HepG2 (cell line): ENCODE measurements around the gene CGREF1. TPM values are rescaled to one million over a fixed set of nuclear protein-coding genes. Genes with fewer than 3 reads are reported as not detected.

Experiments used
- ATAC-seq: fragments of 200-7000 bp; cut with Tn5 transposase; 3 replicates; pipeline ENCODE4 v1.9.1; 2020; ENCODE audit warnings: mild to moderate bottlenecking, moderate library complexity
- BruUV-seq: library from RNA; stranded (reverse); fragments of 400-500 nt; replicated peaks from 2 replicates; lab custom pipeline; 2021; lab: Mats Ljungman, UMichigan
- CTCF ChIA-PET: fragments of 300-600 bp; formaldehyde crosslinking; extraction: SDS; loops from one replicate; lab custom pipeline; 2021; ENCODE audit warnings: low total read pairs, inconsistent platforms, low intra/inter-chr PET ratio; lab: Yijun Ruan, JAX
- POLR2A ChIA-PET: fragments of 350-600 bp; sonication (Branson Sonifier 250); formaldehyde crosslinking; loops from one replicate; lab custom pipeline; 2020; ENCODE audit warnings: antibody characterized with exemption, inconsistent platforms; lab: Yijun Ruan, JAX
- DNase-seq: peaks from one replicate; pipeline ENCODE4 v3.0.0-alpha.2; 2015; ENCODE audit warnings: low spot score
- FAIRE-seq: peaks from 3 replicates; lab custom pipeline; 2011; peaks lifted over from hg19 to GRCh38; lab: Jason Lieb, UNC
- H2AFZ ChIP-seq: one replicate; pipeline ENCODE4 v1.6.1; 2011; ENCODE audit warnings: low read length, inconsistent platforms
- H3K27ac ChIP-seq: fragments of 300-600 bp; 3 replicates; pipeline ENCODE4 v1.8.0; 2011; ENCODE audit warnings: mixed run types, mild to moderate bottlenecking, mixed read lengths, low read length, inconsistent platforms; ENCODE audit not compliant: insufficient read depth; ENCODE audit errors: extremely low read length
- H3K27me3 ChIP-seq, 2 experiments: fragments of 200-600 bp in 1 of 2; 2 replicates in 1 of 2; 3 replicates in 1 of 2; pipeline versions ENCODE4 v1.6.0 to v1.8.0; 2011; ENCODE audit warnings: low read length in 2 of 2, mild to moderate bottlenecking in 2 of 2, moderate library complexity in 2 of 2, inconsistent platforms in 1 of 2; ENCODE audit not compliant: insufficient read depth in 2 of 2, control insufficient read depth in 1 of 2
- H3K36me3 ChIP-seq, 2 experiments: fragments of 200-600 bp in 1 of 2; replicated peaks in 1 of 2; 2 replicates in 1 of 2; 3 replicates in 1 of 2; pipeline versions ENCODE4 v1.5.1 to v1.8.0; 2011; ENCODE audit warnings: low read length in 2 of 2, inconsistent platforms in 1 of 2; ENCODE audit not compliant: insufficient read depth in 2 of 2, control insufficient read depth in 1 of 2
- H3K4me1 ChIP-seq: 2 replicates; pipeline ENCODE4 v1.5.1; 2012; ENCODE audit warnings: low read length, inconsistent platforms; ENCODE audit not compliant: insufficient read depth
- H3K4me2 ChIP-seq: 2 replicates; pipeline ENCODE4 v1.6.0; 2011; ENCODE audit warnings: low read depth, low read length, inconsistent platforms
- H3K4me3 ChIP-seq, 3 experiments: fragments of 200-600 bp in 1 of 3; sonication (generic), shearing (Covaris generic) in 1 of 3; replicated peaks in 1 of 3; 2 replicates each; pipeline ENCODE4 v1.5.1; 2011 to 2016; ENCODE audit warnings: low read length in 3 of 3, inconsistent platforms in 2 of 3, low read depth in 2 of 3, mild to moderate bottlenecking in 2 of 3, control low read depth in 1 of 3, mixed read lengths in 1 of 3; ENCODE audit not compliant: insufficient read depth in 1 of 3
- H3K79me2 ChIP-seq: one replicate; pipeline ENCODE4 v1.6.1; 2011; ENCODE audit warnings: low read length, inconsistent platforms; ENCODE audit not compliant: insufficient read depth
- H3K9ac ChIP-seq: 2 replicates; pipeline ENCODE4 v1.6.0; 2011; ENCODE audit warnings: mild to moderate bottlenecking, low read depth, low read length, inconsistent platforms; ENCODE audit not compliant: insufficient read depth
- H3K9me3 ChIP-seq: 2 replicates; pipeline ENCODE4 v1.5.1; 2012; ENCODE audit warnings: mild to moderate bottlenecking, low read length
- H4K20me1 ChIP-seq: 2 replicates; pipeline ENCODE4 v1.6.0; 2011; ENCODE audit warnings: inconsistent platforms, mild to moderate bottlenecking, low read length, moderate library complexity; ENCODE audit not compliant: insufficient read depth
- ADNP ChIP-seq: sonication (generic); formaldehyde crosslinking; IDR thresholded peaks from 2 replicates; pipeline ENCODE4 v1.4.0; 2020; ENCODE audit warnings: missing genetic modification reagents
- ARNT2 ChIP-seq: sonication (generic); formaldehyde crosslinking; IDR thresholded peaks from 2 replicates; pipeline ENCODE4 v1.8.0; 2022; ENCODE audit warnings: mild to moderate bottlenecking, low read depth, missing genetic modification reagents, moderate library complexity
- BRD4 ChIP-seq: sonication (generic); formaldehyde crosslinking; IDR thresholded peaks from 2 replicates; pipeline ENCODE4 v1.4.0; 2020; ENCODE audit warnings: missing genetic modification reagents
- BRF2 ChIP-seq: sonication (generic); formaldehyde crosslinking; IDR thresholded peaks from 2 replicates; pipeline ENCODE4 v1.8.1; 2022; ENCODE audit warnings: mild to moderate bottlenecking, missing genetic modification reagents
- CHD2 ChIP-seq: IDR thresholded peaks from 2 replicates; pipeline ENCODE4 v1.6.1; 2011; ENCODE audit warnings: low read depth, low read length, improper control_type of control experiment
- HNF4A ChIP-seq: sonication (generic); formaldehyde crosslinking; IDR thresholded peaks from 2 replicates; pipeline ENCODE4 v1.4.0; 2020; ENCODE audit warnings: missing genetic modification reagents
- HOXA9 ChIP-seq: sonication (generic); formaldehyde crosslinking; IDR thresholded peaks from 2 replicates; pipeline ENCODE4 v1.8.1; 2022; ENCODE audit warnings: missing genetic modification reagents, mild to moderate bottlenecking, moderate library complexity, borderline replicate concordance
- MBD4 ChIP-seq: IDR thresholded peaks from 2 replicates; pipeline ENCODE4 v1.6.1; 2012; ENCODE audit warnings: low read length, inconsistent platforms, borderline replicate concordance
- NFRKB ChIP-seq: fragments of 450-650 bp; IDR thresholded peaks from 2 replicates; pipeline ENCODE4 v1.6.1; 2017
- NONO ChIP-seq, 2 experiments: fragments of 450-650 bp in 1 of 2; sonication (generic) in 1 of 2; formaldehyde crosslinking in 1 of 2; IDR thresholded peaks in 1 of 2; conservative IDR thresholded peaks in 1 of 2; 2 replicates each; pipeline versions ENCODE4 v1.6.1 to v1.8.0; 2017 to 2022; ENCODE audit warnings: mild to moderate bottlenecking in 1 of 2, missing genetic modification reagents in 1 of 2, moderate library complexity in 1 of 2
- PITX1 ChIP-seq: sonication (generic); formaldehyde crosslinking; IDR thresholded peaks from 2 replicates; pipeline ENCODE4 v1.5.1; 2020; ENCODE audit warnings: mild to moderate bottlenecking, missing genetic modification reagents
- TBP ChIP-seq: sonication (generic); formaldehyde crosslinking; IDR thresholded peaks from 2 replicates; pipeline ENCODE4 v1.5.0; 2020; ENCODE audit warnings: missing genetic modification reagents
- ZBTB8A ChIP-seq: sonication (generic); formaldehyde crosslinking; IDR thresholded peaks from 2 replicates; pipeline ENCODE4 v1.4.0; 2020; ENCODE audit warnings: mild to moderate bottlenecking, low read depth, missing genetic modification reagents, borderline replicate concordance
- ZIK1 ChIP-seq: sonication (generic); formaldehyde crosslinking; IDR thresholded peaks from 2 replicates; pipeline ENCODE4 v1.5.0; 2020; ENCODE audit warnings: mild to moderate bottlenecking, low read depth, missing genetic modification reagents, borderline replicate concordance
- ZNF17 ChIP-seq: sonication (generic); formaldehyde crosslinking; IDR thresholded peaks from 2 replicates; pipeline ENCODE4 v1.5.0; 2020; ENCODE audit warnings: mild to moderate bottlenecking, missing genetic modification reagents
- ZNF280B ChIP-seq: sonication (generic); formaldehyde crosslinking; IDR thresholded peaks from 2 replicates; pipeline ENCODE4 v1.5.0; 2020; ENCODE audit warnings: missing genetic modification reagents, mild to moderate bottlenecking, borderline replicate concordance
- ZNF350 ChIP-seq: sonication (generic); formaldehyde crosslinking; IDR thresholded peaks from 2 replicates; pipeline ENCODE4 v1.4.0; 2020; ENCODE audit warnings: mild to moderate bottlenecking, low read depth, missing genetic modification reagents, borderline replicate concordance
- ZNF354B ChIP-seq: sonication (generic); formaldehyde crosslinking; IDR thresholded peaks from 2 replicates; pipeline ENCODE4 v1.8.0; 2022; ENCODE audit warnings: mild to moderate bottlenecking, missing genetic modification reagents
- WGBS: methylation state at CpG from one replicate; pipeline ENCODE4 v1.1.6; 2017; ENCODE audit warnings: low lambda C conversion rate; 5-methylcytosine and 5-hydroxymethylcytosine counted together
- in situ Hi-C: cut with HindIII; loops from 2 replicates; pipeline ENCODE4 v1.10.0; 2017; ENCODE audit warnings: low pct_unique_long_range_greater_than_20kb; ENCODE audit not compliant: extremely low pct_ligation_motif_present
- intact Hi-C: fragments of 100-400 bp; cut with micrococcal nuclease; formaldehyde crosslinking; loops from one replicate; pipeline ENCODE4 v1.10.0; 2022; ENCODE audit not compliant: unreplicated experiment
- polyA plus RNA-seq, 8 experiments: library from polyadenylated mRNA; depleted of rRNA in 3 of 8; stranded (reverse) in 7 of 8; unstranded in 1 of 8; fragments of >200 nt; fragmentation: Illumina TruSeq in 4 of 8; extraction: Trizol in 4 of 8; gene quantifications; 2 replicates each; pipeline versions ENCODE4 v1.2.1 to v1.2.3, GENCODE V29; 2011 to 2016; ENCODE audit warnings: low read depth in 4 of 8, missing spikeins in 1 of 8, mixed read lengths in 1 of 8; ENCODE audit not compliant: insufficient read depth in 1 of 8
- total RNA-seq, 5 experiments: library from RNA; depleted of rRNA; stranded (reverse); fragments of >200 nt; fragmentation: Illumina TruSeq; extraction: Trizol; gene quantifications; 2 replicates each; pipeline ENCODE4 v1.2.3, GENCODE V29; 2016; ENCODE audit warnings: low read depth in 1 of 5
- TF ChIP-seq, protein P1 (sequence below): sonication (generic); formaldehyde crosslinking; conservative IDR thresholded peaks from 2 replicates; pipeline ENCODE4 v1.8.1; 2023; ENCODE audit warnings: missing genetic modification reagents

CGREF1 gene
- total and polyA plus RNA-seq, 2 of the 13 experiments (the other 11 are each of a cell fraction or from before 2014, with no cell fraction given) = 13.9 to 23.4 TPM

- peaks cover 47% of the 10 kb centered on the region for H3K79me2 ChIP-seq
- in situ Hi-C loops = no loop called here
- ChIA-PET POLR2A (interaction anchor here (0.7 to 9.2 kb wide), 20 partner anchors 9 to 216 kb away, joined by 3 to 106 read pairs (median 4); partner anchors contain the start of genes ABHD1, AGBL5, ATRAID and OST4), CTCF (interaction anchor here (0.8 to 2.0 kb wide), 4 partner anchors 11 to 217 kb away, joined by 3 to 9 read pairs (median 4); no protein-coding TSS in a partner anchor)
- H3K4me2 ChIP-seq = peak within 1 kb of the TSS; percentile 97
- peaks cover 74% of the 10 kb centered on the region for H3K4me1 ChIP-seq
- FAIRE-seq = peak; percentile 12
- H3K4me3 ChIP-seq = peak within 1 kb of the TSS; percentile 74 to 99 (median 75)
- H3K27me3 ChIP-seq = no peaks in the 10 kb centered on the region
- peak; percentile 58 for DNase-seq
- TSS peak; percentile 57 for BruUV-seq
- ATAC-seq = peak; percentile 69
- WGBS = under 1% methylated on average over 35 of the region's 54 CpGs
- H3K9me3 ChIP-seq = no peaks in the 10 kb centered on the region
- H3K9ac ChIP-seq = peak within 1 kb of the TSS; percentile 74
- intact Hi-C loops = loop anchor here (1.0 to 10.0 kb wide), 4 partner anchors 37 to 1160 kb away; partner anchors contain the start of gene TMEM214
- peaks cover 0 to under 1% of the 10 kb centered on the region in 2 experiments; a peak in 3 of 5 replicates for H3K36me3 ChIP-seq
- H3K27ac ChIP-seq = peak within 1 kb of the TSS; percentile 65
- no peak within 1 kb of the TSS for H2AFZ ChIP-seq
- H4K20me1 ChIP-seq = no peaks in the 10 kb centered on the region
- TF ChIP-seq NONO (IDR thresholded peaks at IDR 0.05) (no peak), NONO (CRISPR knock-in tag; conservative IDR thresholded peaks at IDR 0.05) (no peak; the same call in none of the 2 replicates), ZNF354B (peak; percentile 73; the same call in 1 of the 2 replicates), CHD2 (0 out of 2 replicates have a peak, but pooled peaks have one; percentile 20), MBD4 (no peak), HOXA9 (0 out of 2 replicates have a peak, but pooled peaks have one; percentile 54), ZIK1 (CRISPR knock-in tag) (0 out of 2 replicates have a peak, but pooled peaks have one; percentile 10), ZNF350 (CRISPR knock-in tag) (peak; percentile 75), TBP (0 out of 2 replicates have a peak, but pooled peaks have one; percentile 46), ARNT2 (CRISPR knock-in tag) (peak; percentile 60), NFRKB (no peak), BRF2 (CRISPR knock-in tag) (no peak), PITX1 (CRISPR knock-in tag) (no peak), HNF4A (CRISPR knock-in tag) (peak; percentile 8; the same call in 1 of the 2 replicates), ZBTB8A (CRISPR knock-in tag) (no peak), BRD4 (no peak), ZNF17 (CRISPR knock-in tag) (no peak), ADNP (CRISPR knock-in tag) (no peak), ZNF280B (CRISPR knock-in tag) (peak; percentile 77; the same call in 1 of the 2 replicates)
- TF ChIP-seq, protein P1, sequence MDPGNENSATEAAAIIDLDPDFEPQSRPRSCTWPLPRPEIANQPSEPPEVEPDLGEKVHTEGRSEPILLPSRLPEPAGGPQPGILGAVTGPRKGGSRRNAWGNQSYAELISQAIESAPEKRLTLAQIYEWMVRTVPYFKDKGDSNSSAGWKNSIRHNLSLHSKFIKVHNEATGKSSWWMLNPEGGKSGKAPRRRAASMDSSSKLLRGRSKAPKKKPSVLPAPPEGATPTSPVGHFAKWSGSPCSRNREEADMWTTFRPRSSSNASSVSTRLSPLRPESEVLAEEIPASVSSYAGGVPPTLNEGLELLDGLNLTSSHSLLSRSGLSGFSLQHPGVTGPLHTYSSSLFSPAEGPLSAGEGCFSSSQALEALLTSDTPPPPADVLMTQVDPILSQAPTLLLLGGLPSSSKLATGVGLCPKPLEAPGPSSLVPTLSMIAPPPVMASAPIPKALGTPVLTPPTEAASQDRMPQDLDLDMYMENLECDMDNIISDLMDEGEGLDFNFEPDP = no peak
Measured at GRCh38 chr2:27086724-27087593, 32.0 kb downstream of the CGREF1 start, which contains the start of gene KHK. Gene KHK (plus strand): TSS chr2:27086772. CDS start chr2:27087260, 488 bp downstream.
